Heart left ventricle (tissue), 13 donors: ENCODE measurements around the gene SOX6.

Source experiments
- POLR2A ChIP-seq, 2 donors: fragments of 450-650 bp; IDR thresholded peaks; one replicate each; pipeline ENCODE4 v1.6.1; 2017; ENCODE audit warnings: antibody characterized with exemption in 2 of 2, mild to moderate bottlenecking in 2 of 2, moderate library complexity in 2 of 2
- TF ChIP-seq, protein P1 (sequence below), 12 donors: fragments of 200-600 bp; sonication (generic) in 4 of 12; IDR thresholded peaks; one replicate each; pipeline versions ENCODE4 v1.5.0 to v1.8.0; 2018 to 2022; ENCODE audit warnings: antibody characterized with exemption in 12 of 12, mild to moderate bottlenecking in 5 of 12
- donor health status: ischemic (EF 13 %, LVEDD 7.1; RV severe dilation, severe dysfunction).
- donor health status: DM: no; HTN: yes; CAD: no.
- donor health status: DM: no; HTN: no; CAD: no.
- donor health status: ischemic (EF 25% LVEDD 6.9; RV normal size, moderate dysfunction).
- donor health status: ischemic (EF 25% LVEDD 5.7; RV mildly dilated, moderate dysfunction).
- donor health status: ischemic (EF 35%, LVEDD 5.7; RV mildly dilated, moderate dysfunction).
- donor health status: nonischemic (EF 11% LVEDD 7.7; RV severe dilation, severe dysfunction).
- donor health status: DM: yes; HTN: yes; CAD: no.
- donor health status: PGD.
- donor health status: ischemic (EF 29% LVEDD 5.4; RV normal size, mild dysfunction).
- donor health status: nonischemic (EF 23%, LVEDD 6.1; RV moderate dilation, normal function).

DNA sequence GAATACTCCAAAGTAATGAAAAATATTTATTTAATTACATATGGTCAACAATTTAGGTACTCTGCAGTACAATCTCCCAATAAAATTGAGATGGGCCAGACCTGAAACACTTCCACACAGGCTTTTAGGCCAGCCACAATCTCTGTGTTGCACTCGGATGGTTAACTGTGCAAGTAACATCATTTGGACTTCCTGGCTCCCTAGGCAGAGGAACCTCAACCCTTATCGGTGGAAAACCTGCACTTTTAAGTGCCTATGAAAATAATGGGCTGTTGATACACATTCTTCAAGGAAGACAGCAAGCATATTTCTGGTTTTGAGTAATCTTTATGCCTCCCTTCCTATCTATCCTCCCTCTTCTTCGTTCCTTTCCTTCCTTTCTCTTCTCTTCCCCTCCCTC is 343.1 kb downstream of the SOX6 start:
- TF ChIP-seq, protein P1, sequence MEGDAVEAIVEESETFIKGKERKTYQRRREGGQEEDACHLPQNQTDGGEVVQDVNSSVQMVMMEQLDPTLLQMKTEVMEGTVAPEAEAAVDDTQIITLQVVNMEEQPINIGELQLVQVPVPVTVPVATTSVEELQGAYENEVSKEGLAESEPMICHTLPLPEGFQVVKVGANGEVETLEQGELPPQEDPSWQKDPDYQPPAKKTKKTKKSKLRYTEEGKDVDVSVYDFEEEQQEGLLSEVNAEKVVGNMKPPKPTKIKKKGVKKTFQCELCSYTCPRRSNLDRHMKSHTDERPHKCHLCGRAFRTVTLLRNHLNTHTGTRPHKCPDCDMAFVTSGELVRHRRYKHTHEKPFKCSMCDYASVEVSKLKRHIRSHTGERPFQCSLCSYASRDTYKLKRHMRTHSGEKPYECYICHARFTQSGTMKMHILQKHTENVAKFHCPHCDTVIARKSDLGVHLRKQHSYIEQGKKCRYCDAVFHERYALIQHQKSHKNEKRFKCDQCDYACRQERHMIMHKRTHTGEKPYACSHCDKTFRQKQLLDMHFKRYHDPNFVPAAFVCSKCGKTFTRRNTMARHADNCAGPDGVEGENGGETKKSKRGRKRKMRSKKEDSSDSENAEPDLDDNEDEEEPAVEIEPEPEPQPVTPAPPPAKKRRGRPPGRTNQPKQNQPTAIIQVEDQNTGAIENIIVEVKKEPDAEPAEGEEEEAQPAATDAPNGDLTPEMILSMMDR (IDR thresholded peaks at IDR 0.05): no peak
- TF ChIP-seq POLR2A (IDR thresholded peaks at IDR 0.05): no peak
